NCI-H2171 treated with DMSO at 0.1 percent for 48 hours (cell line): Measurements from ENCODE around the gene GNA15.
"Not testable (repeated sequence)": the region's sequence is repeated elsewhere in the genome, so short reads cannot be mapped to it uniquely, and the experiment has no call there.

Experiments used
- DNase-seq: peaks from one replicate; lab custom pipeline; 2025; lab: John Stamatoyannopoulos, UW

GNA15 gene

GRCh38 chr19:3149526-3150505, 14.0 kb downstream of the GNA15 start:
- no peak for DNase-seq

GRCh38 chr19:3150739-3151329, 15.0 kb downstream of the GNA15 start:
- DNase-seq, result no peak

GRCh38 chr19:3151563-3152418, 16.0 kb downstream of the GNA15 start:
- DNase-seq, result no peak

- no peak for DNase-seq
These were observed 16.6 kb downstream of the GNA15 start for GRCh38 chr19:3152419-3152780.

GRCh38 chr19:3153286-3154230, 17.7 kb downstream of the GNA15 start:
- no peak for DNase-seq

- DNase-seq, result not testable (repeated sequence)
These were observed 18.6 kb downstream of the GNA15 start for GRCh38 chr19:3154447-3154846.

- DNase-seq, result peak; percentile 98
These were observed 19.3 kb downstream of the GNA15 start for GRCh38 chr19:3154957-3155736.

GRCh38 chr19:3157096-3157845, 21.4 kb downstream of the GNA15 start:
- no peak for DNase-seq

- DNase-seq, result no peak
These were observed 23.7 kb downstream of the GNA15 start for GRCh38 chr19:3159565-3159964.

GRCh38 chr19:3160219-3160618, 24.4 kb downstream of the GNA15 start:
- DNase-seq, result no peak

GRCh38 chr19:3161453-3161852, 25.6 kb downstream of the GNA15 start:
- DNase-seq, result no peak

GRCh38 chr19:3162418-3163229, 26.8 kb downstream of the GNA15 start:
- no peak for DNase-seq

GRCh38 chr19:3163230-3163886, 27.5 kb downstream of the GNA15 start:
- peak; percentile 76 for DNase-seq

GRCh38 chr19:3163943-3164342, 28.1 kb downstream of the GNA15 start:
- DNase-seq, result no peak

GRCh38 chr19:3167533-3168272, 31.9 kb downstream of the GNA15 start:
- no peak for DNase-seq

GRCh38 chr19:3171894-3172672, 36.2 kb downstream of the GNA15 start:
- DNase-seq, result no peak

GRCh38 chr19:3172673-3173000, 36.8 kb downstream of the GNA15 start:
- DNase-seq, result not testable (repeated sequence)
